DMS53 treated with DMSO at 0.1 percent for 48 hours (cell line): ENCODE results near the gene ACER3.

Experiments
- DNase-seq: peaks from one replicate; lab custom pipeline; 2025; ENCODE audit not compliant: unreplicated experiment; lab: John Stamatoyannopoulos, UW

The ACER3 gene

DNA sequence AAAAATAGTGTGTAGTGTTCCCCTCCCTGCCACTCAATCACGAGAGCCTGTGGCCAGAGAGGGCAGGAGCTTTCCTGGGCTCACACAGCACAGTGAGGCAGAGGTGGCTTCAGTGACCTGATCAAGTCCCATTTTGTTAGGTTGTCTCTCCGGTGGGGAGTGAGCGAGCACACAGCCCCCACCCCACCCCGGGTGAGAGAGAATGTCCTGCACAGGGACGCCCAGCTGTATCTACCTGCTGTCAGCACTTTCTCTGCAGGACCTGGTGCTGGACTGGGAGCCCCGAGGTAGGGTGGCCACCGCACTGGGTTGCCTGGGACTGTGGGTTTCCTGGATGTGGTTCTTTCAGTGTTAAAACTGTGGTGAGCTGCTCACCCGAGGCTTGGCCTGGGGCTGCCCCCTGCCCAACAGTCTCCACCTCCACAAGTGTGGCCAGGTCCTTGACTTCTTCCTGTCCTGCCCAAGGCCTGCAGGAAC is 212.2 kb downstream of the ACER3 start:
- DNase-seq = no peak

DNA sequence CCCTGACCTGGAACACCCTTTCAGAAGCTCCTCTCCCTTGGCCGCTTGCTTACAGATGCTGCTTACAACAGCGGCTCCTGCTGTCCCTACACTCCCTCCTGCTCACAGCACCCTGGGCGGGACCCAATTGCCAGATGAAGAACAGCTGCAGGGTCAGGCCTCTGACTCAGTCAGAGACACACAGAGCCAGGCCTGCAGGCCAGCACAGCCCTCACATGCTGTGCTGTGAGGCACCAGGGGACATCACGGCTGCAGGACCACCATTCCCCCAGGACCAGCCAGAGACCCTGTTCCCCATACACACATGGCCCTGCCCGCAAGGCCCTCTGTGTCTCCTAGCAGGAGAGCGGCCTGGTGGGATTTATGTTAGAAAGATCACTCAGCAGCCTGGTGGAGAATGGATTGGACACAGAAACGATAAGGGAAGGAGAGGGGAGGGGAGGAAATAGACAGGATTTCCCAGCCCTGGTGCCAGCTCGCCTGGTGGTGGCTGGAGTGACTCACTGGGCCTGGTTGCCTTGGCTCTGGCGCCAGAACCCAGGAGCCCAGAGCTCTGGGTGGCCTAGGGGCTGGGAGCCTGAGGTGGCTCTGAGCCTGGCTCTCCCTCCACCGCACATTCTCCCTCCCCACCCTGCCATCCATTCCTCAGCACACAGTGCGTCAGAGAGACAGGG is 212.7 kb downstream of the ACER3 start:
- peak; percentile 95 for DNase-seq

GRCh38 chr11:77074205-77074604 is 213.5 kb downstream of the ACER3 start:
- DNase-seq = no peak

- no peak for DNase-seq
These were observed 214.0 kb downstream of the ACER3 start for GRCh38 chr11:77074626-77075221.

DNA sequence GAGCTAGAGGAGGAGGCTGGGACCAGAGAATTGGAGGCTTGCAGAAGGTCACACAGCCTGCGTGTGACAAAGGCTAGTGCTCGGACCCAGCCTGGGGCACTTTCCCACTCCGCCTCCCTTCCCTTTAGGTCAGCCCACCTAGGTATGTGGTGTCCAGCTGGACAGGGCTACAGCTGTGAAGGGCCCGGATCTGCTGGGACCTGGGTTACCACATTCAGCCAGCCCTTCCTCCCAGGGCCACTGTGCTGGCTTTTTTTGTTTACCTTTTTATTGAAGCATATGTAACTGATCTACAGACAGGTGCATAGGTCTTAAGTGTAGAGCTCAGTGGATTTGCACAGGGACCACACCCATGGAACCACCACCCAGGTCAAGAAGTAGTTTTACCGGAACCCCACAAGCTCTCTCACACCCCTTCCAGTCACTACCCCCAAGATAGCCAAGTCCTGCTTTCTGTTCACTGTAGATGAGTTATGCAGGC is 214.7 kb downstream of the ACER3 start:
- DNase-seq = peak; percentile 94
